AG09309 (cell line): ENCODE data around the gene PJA2.

Experiments
- DNase-seq: peaks from one replicate; pipeline ENCODE4 v3.0.0-alpha.2; 2010; ENCODE audit warnings: low read depth
- H3K4me3 ChIP-seq: 2 replicates; pipeline ENCODE4 v1.5.1; 2011; ENCODE audit warnings: mild to moderate bottlenecking, low read depth, low read length, moderate library complexity; ENCODE audit not compliant: control insufficient read depth
- CTCF ChIP-seq: IDR thresholded peaks from 2 replicates; pipeline ENCODE4 v1.5.1; 2011; ENCODE audit warnings: mild to moderate bottlenecking, low read depth, low read length, inconsistent platforms; ENCODE audit not compliant: insufficient read depth, control insufficient read depth; ENCODE audit errors: missing control alignments

Gene PJA2

GRCh38 chr5:109305352-109305751, 104.4 kb downstream of the PJA2 start:
- no peak overlapping the region for H3K4me3 ChIP-seq
- no peak for TF ChIP-seq CTCF
- no peak for DNase-seq

GRCh38 chr5:109304309-109304708, 105.5 kb downstream of the PJA2 start:
- no peak for TF ChIP-seq CTCF
- DNase-seq = no peak
- no peak overlapping the region for H3K4me3 ChIP-seq

GRCh38 chr5:109300367-109300766, 109.4 kb downstream of the PJA2 start:
- DNase-seq = no peak
- TF ChIP-seq CTCF = no peak
- no peak overlapping the region for H3K4me3 ChIP-seq

- H3K4me3 ChIP-seq = no peak overlapping the region
- no peak for DNase-seq
- TF ChIP-seq CTCF = no peak
These were observed 110.2 kb downstream of the PJA2 start for GRCh38 chr5:109299557-109299956.

GRCh38 chr5:109298794-109299193, 111.0 kb downstream of the PJA2 start:
- TF ChIP-seq CTCF = no peak
- no peak overlapping the region for H3K4me3 ChIP-seq
- DNase-seq = no peak

GRCh38 chr5:109297900-109298299, 111.9 kb downstream of the PJA2 start:
- TF ChIP-seq CTCF = no peak
- no peak for DNase-seq
- no peak overlapping the region for H3K4me3 ChIP-seq

GRCh38 chr5:109291090-109291489, 118.7 kb downstream of the PJA2 start:
- H3K4me3 ChIP-seq = no peak overlapping the region
- no peak for DNase-seq
- TF ChIP-seq CTCF = no peak
